Neural cell (in vitro differentiated cells): ENCODE measurements around the gene SMPD3. TPM values are rescaled to one million over a fixed set of nuclear protein-coding genes. Genes with fewer than 3 reads are reported as not detected.

Experiments used
- H2AFZ ChIP-seq: fragments of 200-600, 300-800 bp; sonication (generic), shearing (Covaris generic); 2 replicates; pipeline ENCODE4 v1.6.0; 2014; ENCODE audit warnings: low read depth, mild to moderate bottlenecking, antibody characterized with exemption, low read length, moderate library complexity
- H3F3A ChIP-seq: fragments of 200-600 bp; shearing (Covaris generic); 2 replicates; pipeline ENCODE4 v1.6.1; 2016; ENCODE audit warnings: mild to moderate bottlenecking, moderate library complexity, mixed read lengths, antibody characterized with exemption, low read length; ENCODE audit not compliant: insufficient read depth, poor library complexity, severe bottlenecking
- H3K27ac ChIP-seq: fragments of 200-600, 300-800 bp; sonication (generic), shearing (Covaris generic); 2 replicates; pipeline ENCODE4 v1.5.1; 2014; ENCODE audit warnings: mild to moderate bottlenecking, low read length, moderate library complexity
- H3K27me3 ChIP-seq: fragments of 300-800, 200-600 bp; sonication (generic), shearing (Covaris generic); 2 replicates; pipeline ENCODE4 v1.6.0; 2014; ENCODE audit warnings: mild to moderate bottlenecking, low read depth, low read length, moderate library complexity; ENCODE audit not compliant: insufficient read depth
- H3K36me3 ChIP-seq: fragments of 300-800, 200-600 bp; sonication (generic), shearing (Covaris generic); 2 replicates; pipeline ENCODE4 v1.5.1; 2014; ENCODE audit warnings: mild to moderate bottlenecking, antibody characterized with exemption, low read length, moderate library complexity; ENCODE audit not compliant: insufficient read depth
- H3K4me2 ChIP-seq: fragments of 300-800, 200-600 bp; sonication (generic), shearing (Covaris generic); 2 replicates; pipeline ENCODE4 v1.6.0; 2014; ENCODE audit warnings: mild to moderate bottlenecking, low read length
- H3K4me3 ChIP-seq: fragments of 300-800, 200-600 bp; sonication (generic), shearing (Covaris generic); 2 replicates; pipeline ENCODE4 v1.5.1; 2014; ENCODE audit warnings: mild to moderate bottlenecking, low read length, moderate library complexity
- H3K79me2 ChIP-seq: fragments of 200-600 bp; shearing (Covaris generic); replicated peaks from 2 replicates; pipeline ENCODE4 v1.6.0; 2014; ENCODE audit warnings: mild to moderate bottlenecking, low read length, moderate library complexity; ENCODE audit not compliant: insufficient read depth
- H3K9ac ChIP-seq: fragments of 300-800, 200-600 bp; sonication (generic), shearing (Covaris generic); 2 replicates; pipeline ENCODE4 v1.6.1; 2016; ENCODE audit warnings: mild to moderate bottlenecking, low read length, mixed read lengths
- H3K9me2 ChIP-seq: fragments of 200-600 bp; shearing (Covaris generic); 2 replicates; pipeline ENCODE4 v1.6.1; 2016; ENCODE audit warnings: mild to moderate bottlenecking, low read length, mixed read lengths; ENCODE audit not compliant: insufficient read depth
- H3K9me3 ChIP-seq: fragments of 200-600, 300-800 bp; sonication (generic), shearing (Covaris generic); 2 replicates; pipeline ENCODE4 v1.6.1; 2016; ENCODE audit warnings: mild to moderate bottlenecking, mixed run types, low read length, moderate library complexity, mixed read lengths
- H4K20me1 ChIP-seq: fragments of 200-600 bp; shearing (Covaris generic); 2 replicates; pipeline ENCODE4 v1.6.1; 2016; ENCODE audit warnings: mild to moderate bottlenecking, mixed run types; ENCODE audit not compliant: insufficient read depth
- EP300 ChIP-seq: fragments of 450-650 bp; conservative IDR thresholded peaks from 2 replicates; pipeline ENCODE4 v1.6.1; 2014; ENCODE audit warnings: antibody characterized with exemption, mild to moderate bottlenecking, moderate library complexity; ENCODE audit not compliant: poor library complexity, severe bottlenecking
- EZH2 ChIP-seq: fragments of 200-600, 300-800 bp; shearing (Covaris generic), sonication (generic); IDR thresholded peaks from 2 replicates; pipeline ENCODE4 v1.6.1; 2014; ENCODE audit warnings: antibody characterized with exemption, low read length, borderline replicate concordance, mild to moderate bottlenecking; ENCODE audit not compliant: insufficient read depth, poor library complexity, severe bottlenecking
- MXI1 ChIP-seq: fragments of 450-650 bp; conservative IDR thresholded peaks from 2 replicates; pipeline ENCODE4 v1.6.1; 2014; ENCODE audit warnings: antibody characterized with exemption, mild to moderate bottlenecking; ENCODE audit not compliant: poor library complexity, severe bottlenecking
- POLR2AphosphoS5 ChIP-seq: IDR thresholded peaks from 2 replicates; pipeline ENCODE4 v1.6.1; 2012
- RAD21 ChIP-seq: fragments of 450-650 bp; conservative IDR thresholded peaks from 2 replicates; pipeline ENCODE4 v1.6.1; 2014; ENCODE audit warnings: antibody characterized with exemption, mild to moderate bottlenecking, moderate library complexity
- REST ChIP-seq: IDR thresholded peaks from 2 replicates; pipeline ENCODE4 v1.6.1; 2012; ENCODE audit warnings: borderline replicate concordance
- SMC3 ChIP-seq: fragments of 450-650 bp; conservative IDR thresholded peaks from 2 replicates; pipeline ENCODE4 v1.6.1; 2014; ENCODE audit warnings: antibody characterized with exemption, mild to moderate bottlenecking, moderate library complexity; ENCODE audit not compliant: poor library complexity
- TAF1 ChIP-seq: IDR thresholded peaks from 2 replicates; pipeline ENCODE4 v1.6.1; 2012; ENCODE audit warnings: low read depth
- polyA plus RNA-seq: library from polyadenylated mRNA; depleted of rRNA; stranded (reverse); fragments of >200 nt; gene quantifications from 2 replicates; pipeline ENCODE4 v1.2.3, GENCODE V29; 2014
- TF ChIP-seq, protein P1 (sequence below): fragments of 450-650 bp; IDR thresholded peaks from 2 replicates; pipeline ENCODE4 v1.5.1; 2014; ENCODE audit warnings: antibody characterized with exemption, mild to moderate bottlenecking, moderate library complexity; ENCODE audit not compliant: poor library complexity, severe bottlenecking

The SMPD3 gene
- polyA plus RNA-seq, 1 donor from 2014 or later: 42.7 TPM

DNA sequence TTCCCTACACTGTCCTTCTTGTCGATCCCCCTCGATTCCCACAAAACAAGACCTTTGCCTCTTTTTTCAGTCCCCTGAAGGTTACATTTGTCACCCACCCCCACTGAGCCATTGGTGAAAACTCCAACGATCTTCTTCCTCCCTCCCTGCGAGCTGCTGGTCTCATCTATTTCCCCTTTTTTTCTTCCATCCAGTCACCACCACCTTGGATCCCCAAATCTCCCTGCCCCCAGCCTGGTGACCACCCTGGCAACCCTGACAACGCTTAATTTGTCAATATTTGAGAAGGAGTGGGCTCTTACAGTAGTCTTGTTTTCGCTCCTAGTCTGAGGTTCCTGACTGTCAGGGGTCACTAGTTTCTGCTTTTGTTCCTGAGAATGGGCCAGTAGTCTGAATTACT is 62.9 kb downstream of the SMPD3 start:
- Histone ChIP-seq H3K79me2 (no peaks in the 10 kb centered on the region), H3K4me3 (no peak overlapping the region), H3K9ac (no peak overlapping the region), H2AFZ (no peak overlapping the region), H3K4me2 (no peak overlapping the region), H3K27ac (no peak overlapping the region), H3K9me3 (no peaks in the 10 kb centered on the region), H3K9me2 (no peaks in the 10 kb centered on the region), H3F3A (no peaks in the 10 kb centered on the region), H3K27me3 (no peaks in the 10 kb centered on the region), H4K20me1 (no peaks in the 10 kb centered on the region), H3K36me3 (no peaks in the 10 kb centered on the region)
- TF ChIP-seq EP300: no peak
- no peak for TF ChIP-seq RAD21

DNA sequence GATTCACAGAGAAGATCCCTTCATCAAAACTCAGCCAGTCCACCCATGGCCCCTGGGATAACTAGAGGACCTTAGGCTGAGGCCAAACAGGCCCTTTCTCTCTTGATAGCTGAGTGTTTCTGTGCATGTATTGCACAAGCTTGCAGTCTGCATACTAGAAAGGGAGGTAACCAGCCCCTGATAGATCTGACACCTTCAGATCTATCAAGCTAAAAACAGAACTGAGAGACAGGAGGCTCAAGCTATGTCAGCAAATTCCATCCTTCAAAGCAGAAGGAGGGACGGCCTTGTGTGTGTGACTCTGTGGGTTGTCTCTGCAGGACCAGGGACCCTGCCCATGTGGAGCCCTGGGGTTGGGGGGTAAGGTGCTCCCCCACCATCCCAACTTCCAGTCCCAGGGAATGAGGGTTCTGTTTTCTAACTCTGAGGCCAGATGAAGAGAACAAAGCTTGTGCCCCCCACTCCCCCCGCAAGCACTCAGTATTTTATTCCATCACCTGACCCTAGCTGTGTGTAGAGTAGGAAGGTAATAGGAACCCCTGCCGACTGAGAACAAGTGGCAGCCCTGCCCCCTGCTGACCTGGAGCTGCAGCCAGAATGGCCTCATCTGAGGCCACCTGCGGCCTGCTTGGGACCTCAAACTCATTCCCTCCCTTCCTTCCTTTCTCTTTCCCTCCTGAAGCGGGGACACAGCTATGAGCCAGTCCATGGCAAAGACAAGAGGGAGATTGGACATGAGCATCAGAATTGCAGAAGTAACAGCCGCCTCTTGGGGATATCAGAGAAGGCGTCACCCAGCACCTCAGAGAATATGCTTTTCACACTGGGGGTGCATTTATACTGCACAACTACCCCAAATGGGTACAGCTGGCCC is 63.8 kb downstream of the SMPD3 start:
- no peak for TF ChIP-seq MXI1
- no peak for TF ChIP-seq EZH2
- TF ChIP-seq REST: no peak
- TF ChIP-seq, protein P1, sequence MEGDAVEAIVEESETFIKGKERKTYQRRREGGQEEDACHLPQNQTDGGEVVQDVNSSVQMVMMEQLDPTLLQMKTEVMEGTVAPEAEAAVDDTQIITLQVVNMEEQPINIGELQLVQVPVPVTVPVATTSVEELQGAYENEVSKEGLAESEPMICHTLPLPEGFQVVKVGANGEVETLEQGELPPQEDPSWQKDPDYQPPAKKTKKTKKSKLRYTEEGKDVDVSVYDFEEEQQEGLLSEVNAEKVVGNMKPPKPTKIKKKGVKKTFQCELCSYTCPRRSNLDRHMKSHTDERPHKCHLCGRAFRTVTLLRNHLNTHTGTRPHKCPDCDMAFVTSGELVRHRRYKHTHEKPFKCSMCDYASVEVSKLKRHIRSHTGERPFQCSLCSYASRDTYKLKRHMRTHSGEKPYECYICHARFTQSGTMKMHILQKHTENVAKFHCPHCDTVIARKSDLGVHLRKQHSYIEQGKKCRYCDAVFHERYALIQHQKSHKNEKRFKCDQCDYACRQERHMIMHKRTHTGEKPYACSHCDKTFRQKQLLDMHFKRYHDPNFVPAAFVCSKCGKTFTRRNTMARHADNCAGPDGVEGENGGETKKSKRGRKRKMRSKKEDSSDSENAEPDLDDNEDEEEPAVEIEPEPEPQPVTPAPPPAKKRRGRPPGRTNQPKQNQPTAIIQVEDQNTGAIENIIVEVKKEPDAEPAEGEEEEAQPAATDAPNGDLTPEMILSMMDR: no peak
- no peak for TF ChIP-seq EP300
- TF ChIP-seq RAD21: no peak
- TF ChIP-seq POLR2AphosphoS5: no peak
- TF ChIP-seq SMC3: no peak
- TF ChIP-seq TAF1: no peak
- Histone ChIP-seq H3K36me3 (no peaks in the 10 kb centered on the region), H2AFZ (no peak overlapping the region), H3K9me3 (no peaks in the 10 kb centered on the region), H3K27ac (peak overlapping the region; percentile 39), H3K4me3 (no peak overlapping the region), H3F3A (no peaks in the 10 kb centered on the region), H3K27me3 (no peaks in the 10 kb centered on the region), H4K20me1 (no peaks in the 10 kb centered on the region), H3K9me2 (no peaks in the 10 kb centered on the region), H3K9ac (no peak overlapping the region), H3K4me2 (no peak overlapping the region), H3K79me2 (no peaks in the 10 kb centered on the region)
